ENCODE measurements around the gene CNOT8. TPM values are rescaled to one million over a fixed set of nuclear protein-coding genes. Genes with fewer than 3 reads are reported as not detected.

The CNOT8 gene
- total and polyA plus RNA-seq, 2 of the 4 experiments (the other 2 are of a cell fraction), result 41.4 to 49.1 TPM

GRCh38 chr5:154858972-154859871 lies 795 bp downstream of the CNOT8 start:
- peak overlapping the region; percentile 77 for H3K14ac ChIP-seq (replicated peaks; ENCODE audit: low read depth, low read length)
- peak overlapping the region; percentile 65; the same call in 1 of the 2 replicates for H2AK5ac ChIP-seq (ENCODE audit: low read depth, low read length)
- H3K56ac ChIP-seq (ENCODE audit: extremely low read depth, insufficient read depth, low read length), result peak overlapping the region; percentile 55
- ChIA-PET CTCF (no interaction called here), POLR2A (ENCODE audit: unreplicated experiment) (no interaction called here)
- H2BK15ac ChIP-seq (ENCODE audit: low read depth, low read length), result no peak overlapping the region
- H2AFZ ChIP-seq (replicated peaks; ENCODE audit: low read length, poor library complexity), result no peak overlapping the region
- WGBS, 2 experiments (ENCODE audit: extremely low coverage in 2 of 2, insufficient read length in 1 of 2), result 0% methylated on average over 3 of the region's 26 CpGs; no CpG with 5 or more reads in 1 of the 2 experiments
- intact Hi-C loops (cut with micrococcal nuclease), result loop anchor here (5.0 kb wide), 2 partner anchors 78 to 667 kb away; partner anchors contain the start of genes GALNT10 and GEMIN5
- peak overlapping the region; percentile 36 to 69 for H4K8ac ChIP-seq (ENCODE audit: low read depth in 2 of 2, low read length in 2 of 2)
- H3K27me3 ChIP-seq (ENCODE audit: control insufficient read depth, insufficient read depth, low read length), result no peaks in the 10 kb centered on the region
- peak overlapping the region; percentile 82 for H3K27ac ChIP-seq (ENCODE audit: insufficient read depth, low read length)
- H3K9me1 ChIP-seq (ENCODE audit: insufficient read depth, low read length), result no peaks in the 10 kb centered on the region
- no peak overlapping the region for H2BK120ac ChIP-seq (ENCODE audit: low read depth, low read length)
- peak overlapping the region; percentile 94 for H3K9ac ChIP-seq (ENCODE audit: low read depth, low read length)
- peak overlapping the region; percentile 23 for H4K5ac ChIP-seq (ENCODE audit: low read depth, low read length)
- TF ChIP-seq POLR2A (IDR thresholded peaks at IDR 0.05; ENCODE audit: low read depth, low read length), result no peak
- TF ChIP-seq CHD1 (IDR thresholded peaks at IDR 0.05; ENCODE audit: low read depth, low read length), result 0 out of 2 replicates have a peak, but pooled peaks have one; percentile 3
- peak overlapping the region; percentile 74 for H2BK5ac ChIP-seq (ENCODE audit: low read depth, low read length, poor library complexity, severe bottlenecking)
- H3K4me2 ChIP-seq (ENCODE audit: low read depth, low read length), result peak overlapping the region; percentile 85
- H3K4me1 ChIP-seq (ENCODE audit: control insufficient read depth, insufficient read depth, low read length), result peaks cover 1% of the 10 kb centered on the region; the same call in 1 of the 2 replicates
- H2AK9ac ChIP-seq (replicated peaks; ENCODE audit: low read depth, low read length, poor library complexity), result peak overlapping the region; percentile 13
- in situ Hi-C loops (cut with MboI; ENCODE audit: low sequenced_read_pairs), result no loop called here
- no peaks in the 10 kb centered on the region for H3K9me3 ChIP-seq (ENCODE audit: control insufficient read depth, insufficient read depth, low read length)
- peak overlapping the region; percentile 59 for H3K4ac ChIP-seq (ENCODE audit: low read depth, low read length)
- peaks cover 15% of the 10 kb centered on the region for H4K20me1 ChIP-seq (ENCODE audit: insufficient read depth, low read length)
- peaks cover 4 to 29% of the 10 kb centered on the region in 2 experiments for H3K79me1 ChIP-seq (ENCODE audit: low read depth in 1 of 2, low read length in 2 of 2)
- peaks cover 4% of the 10 kb centered on the region for H3K36me3 ChIP-seq (ENCODE audit: control insufficient read depth, insufficient read depth, low read length)
- peak overlapping the region; percentile 38; the same call in 1 of the 2 replicates for H3K18ac ChIP-seq (ENCODE audit: low read depth, low read length)
- DNase-seq (no peak), ATAC-seq (ENCODE audit: low read depth) (no peak)
- dilution Hi-C loops (cut with HindIII; ENCODE audit: low sequenced_read_pairs, unreplicated experiment), result no loop called here
- H3K4me3 ChIP-seq (ENCODE audit: insufficient read depth, low read depth, low read length), result peak overlapping the region; percentile 61
- H3K23ac ChIP-seq (ENCODE audit: low read depth, low read length), result peak overlapping the region; percentile 77
- H2BK20ac ChIP-seq (ENCODE audit: low read depth, low read length), result no peak overlapping the region
- BruUV-seq (replicated peaks), result no TSS peak
- H4K91ac ChIP-seq (ENCODE audit: insufficient read depth, low read depth, low read length), result peak overlapping the region; percentile 41; the same call in 1 of the 2 replicates

All from IMR-90 (cell line).